GM13977 (cell line): ENCODE results near the gene DPF3.

Experiments
- DNase-seq: peaks from one replicate; pipeline ENCODE4 v3.0.0; 2012; ENCODE audit warnings: low spot score
- CTCF ChIP-seq: IDR thresholded peaks from 2 replicates; pipeline ENCODE4 v1.5.1; 2012; ENCODE audit warnings: mild to moderate bottlenecking, control low read depth; ENCODE audit not compliant: insufficient read depth; ENCODE audit errors: extremely low read depth, missing control alignments
- in situ Hi-C: fragments of 300-500 bp; cut with MboI; formaldehyde crosslinking; loops from one replicate; pipeline ENCODE4 v1.12.0; 2022; ENCODE audit warnings: low sequenced_read_pairs, low pct_unique_long_range_greater_than_20kb, mixed read lengths, inconsistent platforms; ENCODE audit not compliant: unreplicated experiment

Gene DPF3

GRCh38 chr14:72595152-72595862 is 298.6 kb downstream of the DPF3 start:
- no peak for DNase-seq

GRCh38 chr14:72594099-72594901 is 299.6 kb downstream of the DPF3 start:
- DNase-seq, result no peak
- in situ Hi-C loops, result no loop called here
- TF ChIP-seq CTCF, result no peak

More at GRCh38 chr14:72595152-72595862, 298.6 kb downstream of the DPF3 start:
- no peak for TF ChIP-seq CTCF
- in situ Hi-C loops, result no loop called here

GRCh38 chr14:72591391-72591790 is 302.5 kb downstream of the DPF3 start:
- in situ Hi-C loops, result no loop called here
- no peak for DNase-seq
- no peak for TF ChIP-seq CTCF

GRCh38 chr14:72590577-72590976 is 303.3 kb downstream of the DPF3 start:
- no peak for DNase-seq
- no peak for TF ChIP-seq CTCF
- in situ Hi-C loops, result no loop called here

GRCh38 chr14:72589652-72590051 is 304.2 kb downstream of the DPF3 start:
- in situ Hi-C loops, result no loop called here
- TF ChIP-seq CTCF, result no peak
- no peak for DNase-seq

- in situ Hi-C loops, result no loop called here
- DNase-seq, result no peak
- TF ChIP-seq CTCF, result no peak
Measured at GRCh38 chr14:72588521-72588920, 305.4 kb downstream of the DPF3 start.
